Fibroblast of skin of right quadriceps (primary cell): ENCODE results near the gene UGT1A1.

ENCODE experiments used
- DNase-seq: peaks from one replicate; pipeline ENCODE4 v3.0.0-alpha.2; 2013

UGT1A1 gene

GRCh38 chr2:233799087-233799665 lies 39.1 kb downstream of the UGT1A1 start:
- no peak for DNase-seq

DNA sequence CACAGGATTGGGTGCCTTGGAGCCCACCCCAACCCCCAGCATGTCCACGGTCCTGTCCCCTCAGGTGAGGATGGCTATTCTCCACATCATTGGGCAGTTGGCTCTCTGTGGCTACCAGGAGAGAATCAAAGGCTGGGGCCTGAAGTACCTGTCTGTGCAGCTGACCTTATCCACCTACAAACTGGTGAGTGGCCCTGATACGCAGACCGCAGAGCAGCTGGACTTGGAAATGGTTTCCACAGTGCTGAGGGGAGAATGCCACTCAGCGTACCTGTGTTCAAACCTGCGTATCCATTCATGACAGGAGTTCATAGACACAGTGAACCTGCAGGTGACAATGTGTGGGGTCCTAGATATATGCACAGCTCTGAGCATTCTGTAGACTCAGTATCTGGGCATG lies 39.6 kb downstream of the UGT1A1 start:
- DNase-seq, result no peak

DNA sequence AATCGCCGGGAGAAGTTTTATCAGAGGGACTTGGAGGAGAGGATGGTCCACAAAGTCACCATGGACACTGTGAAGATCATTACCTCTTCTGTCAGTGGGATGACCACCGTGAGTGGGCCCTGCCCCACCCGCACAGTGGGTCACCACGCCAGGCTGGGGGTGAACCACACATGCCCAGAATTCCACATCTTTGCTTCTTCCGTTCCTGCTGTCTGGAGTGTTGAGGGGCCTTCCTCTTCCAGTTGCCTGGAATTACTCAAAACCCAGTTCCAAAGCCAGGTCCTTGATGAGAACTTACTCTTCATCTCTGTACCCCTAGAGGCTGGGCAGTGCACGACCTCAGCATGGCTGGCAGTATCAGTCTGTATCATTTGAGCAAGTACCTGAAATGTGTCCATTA lies 40.1 kb downstream of the UGT1A1 start:
- no peak for DNase-seq

GRCh38 chr2:233801357-233802131 lies 41.5 kb downstream of the UGT1A1 start:
- DNase-seq, result no peak

DNA sequence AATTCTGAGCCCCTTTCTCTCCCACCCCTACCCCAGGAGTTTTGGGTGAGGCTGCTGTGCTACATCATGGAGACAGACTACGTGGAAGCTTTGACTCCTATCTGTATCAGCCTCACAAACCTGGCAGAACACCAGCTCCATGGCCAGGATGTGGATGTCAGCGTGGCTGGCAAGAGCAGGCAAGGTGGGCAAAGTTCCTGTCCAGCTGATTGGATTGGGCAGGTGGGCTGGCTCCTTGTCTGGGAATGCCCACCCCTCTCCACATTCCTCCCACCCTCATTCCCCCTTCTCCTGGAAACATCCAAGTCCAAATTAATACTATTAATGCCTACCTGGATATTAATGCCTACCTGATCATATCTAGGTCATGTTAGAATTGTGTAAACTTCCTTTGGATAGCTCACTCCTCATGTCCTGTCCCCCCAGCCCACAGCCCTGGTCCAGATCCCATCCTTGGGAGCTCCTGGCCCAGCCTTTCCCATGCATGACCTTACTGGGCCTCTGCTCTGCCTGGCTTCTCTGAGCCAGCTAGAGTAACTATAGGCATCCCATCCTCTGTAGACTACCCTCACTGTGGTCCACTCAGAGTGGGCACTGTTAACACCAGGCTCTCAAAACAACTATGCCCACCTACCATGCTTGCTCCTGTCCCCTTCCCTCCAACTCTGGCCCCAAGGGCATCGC lies 42.2 kb downstream of the UGT1A1 start:
- no peak for DNase-seq

DNA sequence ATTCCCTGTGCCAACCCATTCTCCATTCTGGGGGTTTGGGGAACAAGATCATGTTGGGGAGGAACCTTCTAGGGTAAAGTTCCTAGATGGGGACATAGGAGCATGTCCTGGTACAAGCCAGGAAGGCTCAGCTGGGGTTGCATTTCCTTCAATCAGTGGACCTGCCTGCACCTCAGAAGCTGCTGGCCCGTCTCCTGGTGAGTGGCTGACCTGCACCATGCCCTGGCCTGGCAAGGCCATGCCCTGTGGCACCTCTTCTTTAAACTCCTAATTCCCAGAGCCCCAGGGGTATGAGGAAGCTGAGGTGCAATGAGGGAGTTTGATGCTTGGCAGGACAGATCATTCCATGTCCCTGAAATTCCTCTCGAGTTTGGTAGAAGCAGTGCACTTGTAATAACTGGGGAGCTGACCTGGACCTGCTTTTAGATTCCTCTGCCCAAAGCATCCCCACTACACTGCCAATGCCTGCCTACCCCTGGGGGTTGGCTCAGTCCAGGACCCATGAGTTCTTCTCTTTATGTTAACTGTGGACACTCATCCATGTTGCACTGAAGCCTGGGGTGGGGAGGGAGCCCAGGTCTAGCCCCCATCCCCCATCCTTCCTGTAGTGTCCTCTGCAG lies 43.3 kb downstream of the UGT1A1 start:
- DNase-seq, result no peak

DNA sequence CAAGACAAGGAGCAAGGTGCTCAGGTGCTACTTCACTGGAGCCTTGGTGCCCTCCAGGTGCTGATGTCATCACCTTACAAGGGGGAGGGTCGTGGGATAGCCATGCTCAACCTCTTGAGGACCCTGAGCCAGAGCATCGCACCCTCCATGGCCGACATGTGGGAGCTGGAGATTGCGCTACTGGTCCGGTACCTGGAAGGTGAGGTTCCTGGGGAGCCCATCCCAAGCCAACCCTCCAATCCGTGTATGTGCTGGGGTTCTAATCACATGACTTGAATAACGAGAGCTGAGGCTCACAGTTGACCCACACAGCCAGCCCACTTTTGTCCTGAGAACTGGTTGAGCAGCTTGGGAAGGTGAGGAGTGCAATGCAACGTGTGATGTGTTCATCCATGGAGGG lies 43.9 kb downstream of the UGT1A1 start:
- no peak for DNase-seq

GRCh38 chr2:233807215-233807865 lies 47.3 kb downstream of the UGT1A1 start:
- DNase-seq, result no peak

- no peak for DNase-seq
Observed at GRCh38 chr2:233807966-233808935, 48.2 kb downstream of the UGT1A1 start.

GRCh38 chr2:233810385-233810784 lies 50.3 kb downstream of the UGT1A1 start:
- no peak for DNase-seq

- DNase-seq, result no peak
Observed at GRCh38 chr2:233811087-233811486, 51.0 kb downstream of the UGT1A1 start.

- no peak for DNase-seq
Observed at GRCh38 chr2:233811732-233812131, 51.7 kb downstream of the UGT1A1 start.

DNA sequence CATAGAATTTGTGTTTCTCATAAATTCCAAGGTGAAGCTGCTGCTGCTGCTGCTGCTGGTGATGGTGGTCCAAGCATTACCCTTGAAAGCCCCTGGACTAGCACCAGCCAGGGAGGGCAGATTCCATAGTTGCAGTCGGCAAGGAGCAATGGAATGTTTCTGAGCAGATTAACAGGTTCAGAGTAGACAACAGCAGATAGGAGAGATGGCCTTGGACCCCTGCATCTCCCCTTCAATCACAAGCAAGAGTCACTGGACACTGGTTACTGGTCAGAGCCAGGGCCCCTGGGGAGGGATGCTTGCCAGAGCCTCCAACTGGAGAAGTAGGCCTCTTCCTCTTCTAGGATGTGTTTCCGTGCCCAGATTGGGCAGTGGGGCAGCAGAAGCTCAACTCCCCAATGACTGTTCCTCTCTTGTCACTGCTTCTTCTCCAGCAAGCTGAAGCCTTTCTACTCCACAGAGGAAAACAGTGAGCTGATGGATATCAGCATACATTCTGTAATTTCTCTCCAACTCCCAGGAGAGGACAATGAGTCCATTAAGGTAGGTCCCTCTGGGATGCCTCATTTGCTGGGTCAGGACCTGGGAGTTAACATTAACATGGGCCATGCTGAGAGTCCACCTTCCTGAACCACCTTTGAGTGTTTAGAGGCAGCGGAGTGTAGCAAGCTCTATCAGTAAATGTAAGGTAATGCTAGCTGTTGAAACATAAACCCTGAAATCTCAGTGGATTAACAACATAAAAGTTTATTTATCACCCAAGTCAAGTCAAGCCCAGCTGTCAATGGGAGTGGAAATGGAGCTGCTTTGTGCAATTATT lies 53.4 kb downstream of the UGT1A1 start:
- no peak for DNase-seq

DNA sequence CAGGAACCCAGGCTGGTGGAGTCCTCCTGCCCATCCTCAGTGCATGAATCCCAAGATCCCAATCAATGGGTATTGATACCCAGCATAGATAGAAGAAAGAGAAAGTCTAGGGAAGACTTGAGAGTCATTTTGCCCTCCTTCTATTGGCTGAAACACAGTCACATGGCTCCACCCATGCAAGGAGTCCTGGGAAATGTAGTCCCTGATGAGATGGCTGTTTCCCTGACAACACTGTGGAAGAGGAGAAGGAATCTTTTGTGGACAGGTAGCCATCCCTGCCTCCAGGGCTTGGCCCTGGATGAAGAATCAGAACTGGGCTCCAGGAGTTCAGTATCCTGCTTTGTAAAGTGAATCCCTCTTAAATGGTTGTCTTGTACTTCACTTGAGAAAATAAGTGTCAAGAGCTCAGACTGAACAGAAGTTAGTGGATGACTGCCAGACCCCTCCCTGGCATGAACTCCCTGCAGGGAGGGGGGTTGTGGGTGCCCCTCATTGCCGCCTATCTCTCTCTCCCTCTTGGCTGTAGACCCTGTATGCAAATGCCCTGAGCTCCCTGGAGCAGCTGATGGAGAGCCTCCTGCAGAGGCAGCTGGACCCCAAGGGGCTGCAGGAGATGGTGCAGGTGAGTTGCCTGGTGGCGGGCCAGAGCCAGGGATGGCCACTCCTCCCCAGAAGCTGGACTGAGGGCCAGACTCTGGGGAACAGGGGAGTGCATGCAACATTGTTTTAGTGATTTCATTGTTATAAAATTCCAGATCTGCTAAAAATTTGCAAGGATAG lies 54.2 kb downstream of the UGT1A1 start:
- DNase-seq, result no peak

DNA sequence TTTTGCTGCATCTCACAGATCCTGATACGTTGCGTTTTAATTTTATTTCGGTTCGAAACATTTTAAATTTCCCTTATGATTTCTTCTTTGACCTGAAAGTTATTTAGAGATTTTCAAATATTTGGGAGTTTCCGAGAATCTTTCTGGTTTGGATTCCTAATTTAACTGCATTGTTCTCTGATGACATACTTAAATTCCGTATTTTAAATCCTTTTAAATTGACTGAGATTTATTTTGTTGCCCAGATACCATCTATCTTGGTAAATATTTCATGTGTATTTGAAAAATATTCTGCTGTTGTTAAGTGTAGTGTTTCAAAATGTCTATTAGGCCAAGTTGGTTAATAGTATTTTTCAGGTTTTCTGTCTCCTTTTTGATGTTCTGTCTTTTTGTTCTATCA lies 55.8 kb downstream of the UGT1A1 start:
- no peak for DNase-seq

GRCh38 chr2:233816334-233816733 lies 56.3 kb downstream of the UGT1A1 start:
- DNase-seq, result no peak

- no peak for DNase-seq
Observed at GRCh38 chr2:233816771-233817170, 56.7 kb downstream of the UGT1A1 start.

GRCh38 chr2:233817361-233817911 lies 57.4 kb downstream of the UGT1A1 start:
- no peak for DNase-seq

GRCh38 chr2:233817995-233818638 lies 58.0 kb downstream of the UGT1A1 start:
- no peak for DNase-seq
